CD1c-positive myeloid dendritic cell (primary cell): Measurements from ENCODE around the gene INTS15.

Source experiments
- DNase-seq: peaks from one replicate; pipeline ENCODE4 v3.0.0-alpha.2; 2016; ENCODE audit errors: extremely low spot score

INTS15 gene

GRCh38 chr7:6616854-6617643 is 27.2 kb downstream of the INTS15 start:
- DNase-seq, result no peak

- DNase-seq, result no peak
Observed at GRCh38 chr7:6618621-6619020, 28.8 kb downstream of the INTS15 start.

GRCh38 chr7:6619961-6620360 is 30.1 kb downstream of the INTS15 start:
- no peak for DNase-seq

GRCh38 chr7:6621195-6622133 is 31.6 kb downstream of the INTS15 start:
- peak; percentile 21 for DNase-seq

GRCh38 chr7:6622134-6622710 is 32.4 kb downstream of the INTS15 start:
- no peak for DNase-seq

DNA sequence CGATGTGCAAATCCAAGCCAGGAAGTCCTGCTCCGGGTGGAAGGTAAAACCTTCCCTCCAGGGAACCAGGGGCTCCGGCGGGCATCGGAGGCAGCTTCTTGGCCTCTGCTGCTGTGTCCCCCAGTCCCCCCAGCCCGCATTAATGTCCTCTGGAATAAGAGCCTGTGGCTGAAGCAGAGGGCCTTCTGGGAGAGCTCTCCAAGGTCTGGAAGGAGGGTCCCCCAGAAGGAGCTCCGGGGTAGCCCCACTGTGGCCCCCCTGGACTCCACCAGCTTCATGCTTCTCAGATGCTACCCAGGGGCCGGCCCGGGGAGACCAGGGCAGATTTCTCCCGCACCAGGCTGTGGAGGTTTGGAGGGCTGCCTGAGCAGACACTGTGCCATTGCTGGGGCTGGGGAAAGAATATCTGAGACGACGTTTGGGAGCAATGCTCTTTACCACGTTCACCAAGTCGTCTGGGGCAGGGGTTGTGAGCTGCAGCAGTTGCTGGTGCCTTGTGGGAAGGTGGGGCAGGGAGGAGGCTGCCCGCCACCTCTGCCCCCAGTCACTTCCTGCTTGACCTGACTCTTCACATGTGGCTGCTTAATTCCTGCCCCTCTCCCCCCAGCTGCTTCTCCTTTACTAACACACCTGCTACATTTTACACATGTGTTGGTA is 33.9 kb downstream of the INTS15 start:
- DNase-seq, result no peak

- no peak for DNase-seq
Observed at GRCh38 chr7:6624246-6624611, 34.4 kb downstream of the INTS15 start.

GRCh38 chr7:6628045-6628444 is 38.2 kb downstream of the INTS15 start:
- DNase-seq, result no peak

DNA sequence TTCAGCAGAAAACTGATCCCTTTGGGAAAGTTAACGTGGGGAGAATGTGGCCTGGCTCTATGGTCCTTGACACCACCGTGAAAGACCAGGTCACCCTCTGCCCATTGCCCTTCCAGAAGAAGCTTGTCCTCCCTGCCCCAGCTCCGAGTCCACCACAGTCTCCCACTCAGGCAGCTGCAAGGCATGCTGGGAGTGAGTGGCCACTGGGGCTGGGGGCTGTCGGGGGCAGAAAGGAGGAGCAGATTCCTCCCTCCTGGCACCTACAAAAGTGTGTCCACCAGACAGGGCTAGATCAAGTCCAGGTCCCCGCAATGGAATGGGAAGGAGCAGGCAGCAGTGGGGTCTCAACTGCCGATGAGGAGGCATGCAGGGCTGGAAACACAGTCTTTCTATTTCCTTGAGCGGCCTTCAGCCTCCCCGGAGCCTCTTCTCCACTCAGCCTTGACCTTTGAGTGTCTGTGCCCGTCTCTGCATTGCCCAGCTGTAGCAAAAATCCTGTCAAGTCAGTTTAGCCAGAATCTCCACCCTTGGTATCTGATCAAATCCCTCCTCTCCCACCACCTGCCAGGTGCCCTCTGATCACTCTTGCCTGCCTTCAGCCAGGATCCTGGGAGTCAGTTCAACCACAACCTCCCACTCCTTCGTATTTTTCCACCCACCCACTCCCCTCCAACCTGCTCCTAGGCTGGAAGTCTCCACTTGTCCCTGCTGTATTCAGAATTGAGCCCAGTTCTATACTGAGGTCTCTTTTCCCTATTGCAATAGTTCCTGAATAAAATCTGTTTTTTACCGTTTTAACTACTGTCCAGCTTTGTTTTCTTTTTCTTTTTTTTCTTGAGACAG is 40.4 kb downstream of the INTS15 start:
- no peak for DNase-seq

DNA sequence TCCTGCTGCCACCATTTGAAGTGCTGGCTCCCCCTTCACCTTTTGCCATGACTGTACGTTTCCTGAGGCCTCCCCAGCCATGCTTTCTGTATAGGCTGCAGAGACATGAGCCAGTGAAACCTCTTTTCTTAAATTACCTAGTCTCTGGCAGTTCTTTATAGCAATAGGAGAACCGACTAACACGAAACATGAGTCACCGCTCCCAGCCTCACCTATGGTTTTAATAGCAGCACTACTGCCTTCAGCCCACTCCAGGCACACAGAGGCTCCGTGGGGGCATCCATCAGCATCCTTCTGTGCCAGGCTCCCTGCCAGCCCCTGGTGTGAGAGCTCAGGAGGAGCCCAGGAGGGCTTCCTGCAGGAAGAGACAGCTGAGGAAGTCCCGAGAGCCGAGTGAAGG is 41.8 kb downstream of the INTS15 start:
- DNase-seq, result no peak

- DNase-seq, result no peak
Observed at GRCh38 chr7:6634021-6634420, 44.2 kb downstream of the INTS15 start.

DNA sequence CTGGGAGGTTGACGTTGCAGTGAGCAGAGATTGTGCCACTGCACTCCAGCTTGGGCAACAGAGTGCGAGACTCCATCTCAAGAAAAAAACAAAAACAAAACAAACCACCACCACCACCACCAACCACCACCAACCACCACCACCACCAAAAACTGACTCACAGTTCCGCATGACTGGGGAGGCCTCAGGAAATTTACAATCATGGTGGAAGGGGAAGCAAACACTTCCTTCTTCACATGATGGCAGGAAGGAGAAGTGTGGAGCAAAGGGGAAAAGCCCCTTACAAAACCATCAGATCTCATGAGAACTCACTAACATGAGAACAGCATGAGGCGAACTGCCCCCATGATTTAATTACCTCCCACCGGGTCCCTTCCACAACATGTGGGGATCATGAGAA is 45.1 kb downstream of the INTS15 start:
- peak; percentile 82 for DNase-seq

- DNase-seq, result peak; percentile 87
Observed at GRCh38 chr7:6636741-6637543, 47.1 kb downstream of the INTS15 start, which contains the start of gene ZNF316. Gene ZNF316 (plus strand): TSS chr7:6637318. CDS start chr7:6642410, 5,092 bp downstream.

- DNase-seq, result peak; percentile 63
Observed at GRCh38 chr7:6637544-6638229, 47.9 kb downstream of the INTS15 start.

DNA sequence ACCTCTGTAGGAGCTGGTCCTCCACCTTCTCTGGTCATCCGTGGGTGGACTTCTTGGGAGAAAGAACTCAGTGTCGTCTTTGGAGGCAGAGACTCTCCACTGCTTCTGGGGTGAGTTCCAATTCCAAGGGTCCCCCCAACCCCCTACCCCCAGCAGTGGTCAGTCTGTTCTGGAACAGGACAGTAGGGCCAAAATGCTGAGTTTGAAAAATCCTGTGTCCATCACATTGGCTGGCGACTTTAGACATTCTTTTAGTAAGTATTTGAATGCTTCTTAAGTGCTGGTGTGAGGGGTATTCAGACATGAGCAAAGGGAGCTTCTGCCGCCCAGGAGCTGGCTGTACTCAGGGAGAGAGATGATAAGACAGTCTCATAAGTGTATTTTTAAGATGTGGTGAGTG is 49.2 kb downstream of the INTS15 start:
- DNase-seq, result no peak

- DNase-seq, result no peak
Observed at GRCh38 chr7:6639627-6640026, 49.8 kb downstream of the INTS15 start.

DNA sequence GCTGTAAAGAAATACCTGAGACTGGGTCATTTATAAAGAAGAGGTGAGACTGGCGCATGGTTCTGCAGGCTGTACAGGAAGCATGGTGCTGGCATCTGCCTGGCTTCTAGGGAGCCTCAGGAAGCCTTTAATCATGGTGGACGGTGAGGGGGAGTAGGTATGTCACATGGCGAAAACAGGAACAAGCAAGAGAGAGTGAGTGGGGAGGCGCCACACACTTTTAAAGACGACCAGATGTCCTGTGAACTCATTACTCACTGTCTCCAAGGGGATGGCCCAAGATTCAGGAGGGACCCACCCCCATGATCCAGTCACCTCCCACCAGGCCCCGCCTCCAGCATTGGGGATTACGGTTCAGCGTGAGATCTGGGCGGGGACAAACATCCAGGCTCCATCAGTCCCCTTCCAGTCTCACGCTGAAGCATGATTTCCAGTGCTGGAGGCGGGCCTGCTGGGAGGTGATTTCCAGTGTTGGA is 50.5 kb downstream of the INTS15 start:
- DNase-seq, result peak; percentile 60

DNA sequence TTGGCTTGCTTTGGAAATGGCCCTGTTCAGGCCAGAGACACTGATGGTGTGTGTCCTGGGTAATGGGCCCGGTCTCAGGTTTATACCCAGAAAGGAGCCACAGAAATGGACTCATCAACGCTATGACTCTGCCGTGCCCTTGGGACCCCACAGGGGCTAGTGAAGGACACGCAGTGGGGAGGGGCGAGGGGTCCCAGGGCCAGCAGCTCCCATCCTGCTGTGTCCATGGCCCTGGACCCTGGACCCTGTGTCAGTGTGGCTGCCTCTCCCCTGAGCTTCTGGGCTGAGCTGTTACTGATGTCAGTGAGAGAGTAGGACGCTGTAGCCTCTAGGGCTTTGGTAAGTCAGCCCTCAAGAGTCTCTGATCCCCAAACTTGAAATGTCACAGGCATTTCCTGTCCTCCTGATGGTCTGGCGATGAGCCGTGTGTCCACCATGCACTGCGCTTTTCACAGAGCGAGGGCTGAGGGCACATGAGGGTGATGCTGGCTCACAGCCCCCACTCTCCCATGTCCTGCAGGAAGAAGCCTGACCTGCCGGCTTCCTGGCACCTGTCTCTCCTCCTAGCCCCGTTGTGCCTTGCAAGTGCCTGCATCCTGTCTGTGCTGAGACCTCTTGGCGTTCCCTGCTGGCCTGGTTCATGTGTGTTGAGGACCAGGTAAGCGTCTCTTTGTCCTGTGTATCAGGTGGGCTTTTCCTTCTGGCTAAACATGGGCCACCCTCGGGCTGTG is 51.6 kb downstream of the INTS15 start:
- no peak for DNase-seq
